GM23338 (cell line): Measurements from ENCODE around the gene CRYBG1. TPM values are rescaled to one million over a fixed set of nuclear protein-coding genes. Genes with fewer than 3 reads are reported as not detected.

Experiments
- ATAC-seq: fragments of 200-7000 bp; cut with Tn5 transposase; 3 replicates; pipeline ENCODE4 v1.9.1; 2020
- DNase-seq: peaks from one replicate; pipeline ENCODE4 v3.0.0-alpha.2; 2015; ENCODE audit warnings: low spot score
- H2AFZ ChIP-seq: fragments of 200-600 bp; sonication (generic); 2 replicates; pipeline ENCODE4 v1.8.0; 2016; ENCODE audit warnings: antibody characterized with exemption, mild to moderate bottlenecking, moderate library complexity
- H3F3A ChIP-seq: fragments of 200-600 bp; sonication (generic); replicated peaks from 2 replicates; pipeline ENCODE4 v1.8.0; 2017; ENCODE audit warnings: antibody characterized with exemption, mixed run types, low read depth
- H3K27ac ChIP-seq: fragments of 200-600 bp; sonication (generic); 2 replicates; pipeline ENCODE4 v1.6.1; 2016; ENCODE audit warnings: low read depth
- H3K27me3 ChIP-seq: fragments of 200-600 bp; sonication (generic); 2 replicates; pipeline ENCODE4 v1.8.0; 2016; ENCODE audit warnings: mild to moderate bottlenecking, mixed run types, moderate library complexity; ENCODE audit not compliant: insufficient read depth
- H3K36me3 ChIP-seq: fragments of 200-600 bp; sonication (generic); 2 replicates; pipeline ENCODE4 v1.8.0; 2016; ENCODE audit warnings: mild to moderate bottlenecking; ENCODE audit not compliant: insufficient read depth
- H3K4me1 ChIP-seq: fragments of 200-600 bp; sonication (generic); 2 replicates; pipeline ENCODE4 v1.8.0; 2016; ENCODE audit warnings: mild to moderate bottlenecking, moderate library complexity; ENCODE audit not compliant: insufficient read depth
- H3K4me2 ChIP-seq: fragments of 200-600 bp; sonication (generic); 2 replicates; pipeline ENCODE4 v1.7.1; 2017; ENCODE audit warnings: mixed run types
- H3K4me3 ChIP-seq: fragments of 200-600 bp; sonication (generic); 2 replicates; pipeline ENCODE4 v1.6.1; 2016; ENCODE audit warnings: mixed run types
- H3K79me2 ChIP-seq: fragments of 200-600 bp; sonication (generic); replicated peaks from 2 replicates; pipeline ENCODE4 v1.8.0; 2017; ENCODE audit warnings: mild to moderate bottlenecking; ENCODE audit not compliant: insufficient read depth
- H3K9me2 ChIP-seq: fragments of 200-600 bp; sonication (generic); 2 replicates; pipeline ENCODE4 v1.8.0; 2017; ENCODE audit not compliant: insufficient read depth
- H4K20me1 ChIP-seq: fragments of 200-600 bp; sonication (generic); replicated peaks from 2 replicates; pipeline ENCODE4 v1.8.0; 2017; ENCODE audit warnings: mild to moderate bottlenecking; ENCODE audit not compliant: insufficient read depth
- H3K27ac Mint-ChIP-seq: 2 replicates; pipeline ENCODE4 v1.8.0; 2020; ENCODE audit warnings: inconsistent platforms, mild to moderate bottlenecking, moderate library complexity, mixed read lengths
- H3K27me3 Mint-ChIP-seq: 3 replicates; pipeline ENCODE4 v1.8.0; 2022; ENCODE audit warnings: low read depth, mild to moderate bottlenecking, moderate library complexity, mixed read lengths, inconsistent platforms; ENCODE audit not compliant: insufficient read depth, poor library complexity
- H3K36me3 Mint-ChIP-seq: 3 replicates; pipeline ENCODE4 v1.8.0; 2021; ENCODE audit warnings: low read depth, mild to moderate bottlenecking, inconsistent platforms, moderate library complexity, mixed read lengths
- H3K4me1 Mint-ChIP-seq: 3 replicates; pipeline ENCODE4 v1.8.0; 2020; ENCODE audit warnings: mild to moderate bottlenecking, inconsistent platforms, mixed read lengths
- H3K4me3 Mint-ChIP-seq: 3 replicates; pipeline ENCODE4 v1.8.0; 2021; ENCODE audit warnings: moderate library complexity, mild to moderate bottlenecking, inconsistent platforms, mixed read lengths
- H3K9me3 Mint-ChIP-seq: 3 replicates; pipeline ENCODE4 v1.8.0; 2020; ENCODE audit warnings: moderate library complexity, mild to moderate bottlenecking, inconsistent platforms, mixed read lengths
- CREB1 ChIP-seq: fragments of 250-450 bp; sonication (Bioruptor Pico); IDR thresholded peaks from 2 replicates; pipeline ENCODE4 v1.5.0; 2020; ENCODE audit warnings: low read depth, mild to moderate bottlenecking, moderate library complexity
- EZH2 ChIP-seq: fragments of 200-600 bp; sonication (generic); IDR thresholded peaks from one replicate; pipeline ENCODE4 v1.8.0; 2017; ENCODE audit warnings: antibody characterized with exemption, mild to moderate bottlenecking, low read depth; ENCODE audit not compliant: unreplicated experiment
- EZH2phosphoT487 ChIP-seq: fragments of 200-600 bp; sonication (generic); IDR thresholded peaks from one replicate; pipeline ENCODE4 v1.8.1; 2018; ENCODE audit warnings: antibody characterized with exemption; ENCODE audit not compliant: unreplicated experiment
- JUNB ChIP-seq: IDR thresholded peaks from one replicate; pipeline ENCODE4 v1.6.1; 2016; ENCODE audit warnings: antibody characterized with exemption; ENCODE audit not compliant: unreplicated experiment
- NANOG ChIP-seq: IDR thresholded peaks from 2 replicates; pipeline ENCODE4 v1.6.1; 2016; ENCODE audit warnings: antibody characterized with exemption, borderline replicate concordance
- POLR2AphosphoS5 ChIP-seq: IDR thresholded peaks from 2 replicates; pipeline ENCODE4 v1.6.1; 2016; ENCODE audit warnings: antibody characterized with exemption, low read depth
- REST ChIP-seq: IDR thresholded peaks from one replicate; pipeline ENCODE4 v1.6.1; 2018; ENCODE audit warnings: antibody characterized with exemption; ENCODE audit not compliant: unreplicated experiment
- STAT1 ChIP-seq: IDR thresholded peaks from one replicate; pipeline ENCODE4 v1.6.1; 2016; ENCODE audit warnings: antibody characterized with exemption; ENCODE audit not compliant: unreplicated experiment
- ZNF114 ChIP-seq: fragments of 250-450 bp; sonication (Bioruptor Pico); IDR thresholded peaks from 2 replicates; pipeline ENCODE4 v1.5.0; 2020; ENCODE audit warnings: mild to moderate bottlenecking, moderate library complexity
- ZNF331 ChIP-seq: fragments of 250-450 bp; sonication (Bioruptor Pico); IDR thresholded peaks from 2 replicates; pipeline ENCODE4 v1.5.0; 2020; ENCODE audit warnings: low read depth, mild to moderate bottlenecking, moderate library complexity
- polyA plus RNA-seq: library from polyadenylated mRNA; unstranded; fragments of >200 nt; fragmentation: Nextera tagmentation; extraction: Ambion mirVana; gene quantifications from 2 replicates; pipeline ENCODE4 v1.2.1, GENCODE V29; 2016
- total RNA-seq: library from RNA; depleted of rRNA; stranded (reverse); fragments of >200 nt; shearing (Covaris generic); gene quantifications from 2 replicates; pipeline ENCODE4 v1.2.3, GENCODE V29; 2014
- TF ChIP-seq, protein P1 (sequence below): fragments of 250-450 bp; sonication (Bioruptor Pico); IDR thresholded peaks from 2 replicates; pipeline ENCODE4 v1.5.0; 2020; ENCODE audit warnings: mild to moderate bottlenecking, moderate library complexity
- TF ChIP-seq, protein P2 (sequence below): IDR thresholded peaks from 2 replicates; pipeline ENCODE4 v1.6.1; 2016; ENCODE audit warnings: antibody characterized with exemption
- TF ChIP-seq, protein P3 (sequence below), 2 experiments: fragments of 200-600 bp in 1 of 2; sonication (generic) in 1 of 2; conservative IDR thresholded peaks; 2 replicates each; pipeline versions ENCODE4 v1.5.1 to v1.6.1; 2016 to 2017; ENCODE audit warnings: antibody characterized with exemption in 2 of 2, low read depth in 2 of 2, mild to moderate bottlenecking in 2 of 2, moderate library complexity in 1 of 2

The CRYBG1 gene
- total and polyA plus RNA-seq, 2 experiments from 2014 or later, result 3.7 to 17.2 TPM

GRCh38 chr6:106318061-106318460 is 42.5 kb upstream of the CRYBG1 start:
- H3K4me3 Mint-ChIP-seq, result no peak overlapping the region
- no peaks in the 10 kb centered on the region for H3K9me3 Mint-ChIP-seq
- H3K27me3 Mint-ChIP-seq, result no peaks in the 10 kb centered on the region
- Histone ChIP-seq H3F3A (no peaks in the 10 kb centered on the region), H4K20me1 (peaks cover 22% of the 10 kb centered on the region), H2AFZ (no peak overlapping the region), H3K27me3 (no peaks in the 10 kb centered on the region), H3K79me2 (peaks cover 93% of the 10 kb centered on the region), H3K4me1 (no peaks in the 10 kb centered on the region), H3K4me2 (no peak overlapping the region), H3K27ac (no peak overlapping the region; the same call in 1 of the 2 replicates), H3K36me3 (no peaks in the 10 kb centered on the region), H3K4me3 (no peak overlapping the region), H3K9me2 (no peaks in the 10 kb centered on the region)
- no peak for TF ChIP-seq CREB1 (CRISPR knock-in tag)
- no peak for TF ChIP-seq STAT1
- no peak for TF ChIP-seq POLR2AphosphoS5
- TF ChIP-seq, protein P1, sequence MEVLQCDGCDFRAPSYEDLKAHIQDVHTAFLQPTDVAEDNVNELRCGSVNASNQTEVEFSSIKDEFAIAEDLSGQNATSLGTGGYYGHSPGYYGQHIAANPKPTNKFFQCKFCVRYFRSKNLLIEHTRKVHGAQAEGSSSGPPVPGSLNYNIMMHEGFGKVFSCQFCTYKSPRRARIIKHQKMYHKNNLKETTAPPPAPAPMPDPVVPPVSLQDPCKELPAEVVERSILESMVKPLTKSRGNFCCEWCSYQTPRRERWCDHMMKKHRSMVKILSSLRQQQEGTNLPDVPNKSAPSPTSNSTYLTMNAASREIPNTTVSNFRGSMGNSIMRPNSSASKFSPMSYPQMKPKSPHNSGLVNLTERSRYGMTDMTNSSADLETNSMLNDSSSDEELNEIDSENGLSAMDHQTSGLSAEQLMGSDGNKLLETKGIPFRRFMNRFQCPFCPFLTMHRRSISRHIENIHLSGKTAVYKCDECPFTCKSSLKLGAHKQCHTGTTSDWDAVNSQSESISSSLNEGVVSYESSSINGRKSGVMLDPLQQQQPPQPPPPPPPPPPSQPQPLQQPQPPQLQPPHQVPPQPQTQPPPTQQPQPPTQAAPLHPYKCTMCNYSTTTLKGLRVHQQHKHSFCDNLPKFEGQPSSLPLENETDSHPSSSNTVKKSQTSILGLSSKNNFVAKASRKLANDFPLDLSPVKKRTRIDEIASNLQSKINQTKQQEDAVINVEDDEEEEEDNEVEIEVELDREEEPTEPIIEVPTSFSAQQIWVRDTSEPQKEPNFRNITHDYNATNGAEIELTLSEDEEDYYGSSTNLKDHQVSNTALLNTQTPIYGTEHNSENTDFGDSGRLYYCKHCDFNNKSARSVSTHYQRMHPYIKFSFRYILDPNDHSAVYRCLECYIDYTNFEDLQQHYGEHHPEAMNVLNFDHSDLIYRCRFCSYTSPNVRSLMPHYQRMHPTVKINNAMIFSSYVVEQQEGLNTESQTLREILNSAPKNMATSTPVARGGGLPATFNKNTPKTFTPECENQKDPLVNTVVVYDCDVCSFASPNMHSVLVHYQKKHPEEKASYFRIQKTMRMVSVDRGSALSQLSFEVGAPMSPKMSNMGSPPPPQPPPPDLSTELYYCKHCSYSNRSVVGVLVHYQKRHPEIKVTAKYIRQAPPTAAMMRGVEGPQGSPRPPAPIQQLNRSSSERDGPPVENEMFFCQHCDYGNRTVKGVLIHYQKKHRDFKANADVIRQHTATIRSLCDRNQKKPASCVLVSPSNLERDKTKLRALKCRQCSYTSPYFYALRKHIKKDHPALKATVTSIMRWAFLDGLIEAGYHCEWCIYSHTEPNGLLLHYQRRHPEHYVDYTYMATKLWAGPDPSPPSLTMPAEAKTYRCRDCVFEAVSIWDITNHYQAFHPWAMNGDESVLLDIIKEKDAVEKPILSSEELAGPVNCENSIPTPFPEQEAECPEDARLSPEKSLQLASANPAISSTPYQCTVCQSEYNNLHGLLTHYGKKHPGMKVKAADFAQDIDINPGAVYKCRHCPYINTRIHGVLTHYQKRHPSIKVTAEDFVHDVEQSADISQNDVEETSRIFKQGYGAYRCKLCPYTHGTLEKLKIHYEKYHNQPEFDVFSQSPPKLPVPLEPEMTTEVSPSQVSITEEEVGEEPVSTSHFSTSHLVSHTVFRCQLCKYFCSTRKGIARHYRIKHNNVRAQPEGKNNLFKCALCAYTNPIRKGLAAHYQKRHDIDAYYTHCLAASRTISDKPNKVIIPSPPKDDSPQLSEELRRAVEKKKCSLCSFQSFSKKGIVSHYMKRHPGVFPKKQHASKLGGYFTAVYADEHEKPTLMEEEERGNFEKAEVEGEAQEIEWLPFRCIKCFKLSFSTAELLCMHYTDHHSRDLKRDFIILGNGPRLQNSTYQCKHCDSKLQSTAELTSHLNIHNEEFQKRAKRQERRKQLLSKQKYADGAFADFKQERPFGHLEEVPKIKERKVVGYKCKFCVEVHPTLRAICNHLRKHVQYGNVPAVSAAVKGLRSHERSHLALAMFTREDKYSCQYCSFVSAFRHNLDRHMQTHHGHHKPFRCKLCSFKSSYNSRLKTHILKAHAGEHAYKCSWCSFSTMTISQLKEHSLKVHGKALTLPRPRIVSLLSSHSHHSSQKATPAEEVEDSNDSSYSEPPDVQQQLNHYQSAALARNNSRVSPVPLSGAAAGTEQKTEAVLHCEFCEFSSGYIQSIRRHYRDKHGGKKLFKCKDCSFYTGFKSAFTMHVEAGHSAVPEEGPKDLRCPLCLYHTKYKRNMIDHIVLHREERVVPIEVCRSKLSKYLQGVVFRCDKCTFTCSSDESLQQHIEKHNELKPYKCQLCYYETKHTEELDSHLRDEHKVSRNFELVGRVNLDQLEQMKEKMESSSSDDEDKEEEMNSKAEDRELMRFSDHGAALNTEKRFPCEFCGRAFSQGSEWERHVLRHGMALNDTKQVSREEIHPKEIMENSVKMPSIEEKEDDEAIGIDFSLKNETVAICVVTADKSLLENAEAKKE, result no peak
- TF ChIP-seq, protein P2, sequence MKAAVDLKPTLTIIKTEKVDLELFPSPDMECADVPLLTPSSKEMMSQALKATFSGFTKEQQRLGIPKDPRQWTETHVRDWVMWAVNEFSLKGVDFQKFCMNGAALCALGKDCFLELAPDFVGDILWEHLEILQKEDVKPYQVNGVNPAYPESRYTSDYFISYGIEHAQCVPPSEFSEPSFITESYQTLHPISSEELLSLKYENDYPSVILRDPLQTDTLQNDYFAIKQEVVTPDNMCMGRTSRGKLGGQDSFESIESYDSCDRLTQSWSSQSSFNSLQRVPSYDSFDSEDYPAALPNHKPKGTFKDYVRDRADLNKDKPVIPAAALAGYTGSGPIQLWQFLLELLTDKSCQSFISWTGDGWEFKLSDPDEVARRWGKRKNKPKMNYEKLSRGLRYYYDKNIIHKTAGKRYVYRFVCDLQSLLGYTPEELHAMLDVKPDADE, result no peak
- TF ChIP-seq, protein P3, sequence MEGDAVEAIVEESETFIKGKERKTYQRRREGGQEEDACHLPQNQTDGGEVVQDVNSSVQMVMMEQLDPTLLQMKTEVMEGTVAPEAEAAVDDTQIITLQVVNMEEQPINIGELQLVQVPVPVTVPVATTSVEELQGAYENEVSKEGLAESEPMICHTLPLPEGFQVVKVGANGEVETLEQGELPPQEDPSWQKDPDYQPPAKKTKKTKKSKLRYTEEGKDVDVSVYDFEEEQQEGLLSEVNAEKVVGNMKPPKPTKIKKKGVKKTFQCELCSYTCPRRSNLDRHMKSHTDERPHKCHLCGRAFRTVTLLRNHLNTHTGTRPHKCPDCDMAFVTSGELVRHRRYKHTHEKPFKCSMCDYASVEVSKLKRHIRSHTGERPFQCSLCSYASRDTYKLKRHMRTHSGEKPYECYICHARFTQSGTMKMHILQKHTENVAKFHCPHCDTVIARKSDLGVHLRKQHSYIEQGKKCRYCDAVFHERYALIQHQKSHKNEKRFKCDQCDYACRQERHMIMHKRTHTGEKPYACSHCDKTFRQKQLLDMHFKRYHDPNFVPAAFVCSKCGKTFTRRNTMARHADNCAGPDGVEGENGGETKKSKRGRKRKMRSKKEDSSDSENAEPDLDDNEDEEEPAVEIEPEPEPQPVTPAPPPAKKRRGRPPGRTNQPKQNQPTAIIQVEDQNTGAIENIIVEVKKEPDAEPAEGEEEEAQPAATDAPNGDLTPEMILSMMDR (conservative IDR thresholded peaks at IDR 0.05; ENCODE audit: low read depth in 2 of 2), result no peak
- no peak for TF ChIP-seq EZH2
- TF ChIP-seq REST, result no peak
- no peak for TF ChIP-seq EZH2phosphoT487
- TF ChIP-seq JUNB, result no peak
- TF ChIP-seq ZNF331, result no peak
- no peak for TF ChIP-seq NANOG
- no peak for TF ChIP-seq ZNF114 (CRISPR knock-in tag)
- H3K36me3 Mint-ChIP-seq, result peaks cover 9% of the 10 kb centered on the region; the same call in 2 of the 3 replicates
- DNase-seq (no peak), ATAC-seq (no peak)
- H3K4me1 Mint-ChIP-seq, result no peaks in the 10 kb centered on the region; the same call in 2 of the 3 replicates
- no peak overlapping the region for H3K27ac Mint-ChIP-seq
